B cell (primary cell): ENCODE measurements around the gene TAOK2. TPM values are rescaled to one million over a fixed set of nuclear protein-coding genes. Genes with fewer than 3 reads are reported as not detected.
"Not testable (repeated sequence)": the region's sequence is repeated elsewhere in the genome, so short reads cannot be mapped to it uniquely, and the experiment has no call there.

Experiments
- ATAC-seq: fragments of 200-7000 bp; cut with Tn5 transposase; one replicate; pipeline ENCODE4 v1.10.0; 2021; ENCODE audit warnings: low read depth, mild to moderate bottlenecking, moderate number of reproducible peaks, moderate library complexity
- CTCF ChIA-PET: fragments of 350-600 bp; sonication (Branson Sonifier 250); formaldehyde crosslinking; loops from one replicate; lab custom pipeline; 2021; ENCODE audit warnings: antibody characterized with exemption, inconsistent platforms; lab: Charles Lee
- POLR2A ChIA-PET: fragments of 350-600 bp; sonication (Branson Sonifier 250); formaldehyde crosslinking; loops from one replicate; lab custom pipeline; 2021; ENCODE audit warnings: antibody characterized with exemption; lab: Charles Lee
- DNase-seq: peaks from one replicate; pipeline ENCODE4 v3.0.0; 2013
- H2AFZ ChIP-seq: 2 replicates; pipeline ENCODE4 v1.6.1; 2012; ENCODE audit warnings: mild to moderate bottlenecking, low read depth, low read length; ENCODE audit not compliant: insufficient read depth, poor library complexity, severe bottlenecking
- H3K27ac ChIP-seq, 2 donors: 1 replicate in 1 of 2; 2 replicates in 1 of 2; pipeline ENCODE4 v1.5.1; 2012 to 2013; ENCODE audit warnings: low read length in 2 of 2, mild to moderate bottlenecking in 2 of 2, moderate library complexity in 1 of 2
- H3K27me3 ChIP-seq, 4 experiments: fragments of 200-600 bp in 1 of 4; sonication (generic) in 1 of 4; replicated peaks in 1 of 4; 1 replicate in 2 of 4; 2 replicates in 2 of 4; pipeline versions ENCODE4 v1.6.1 to v1.7.0; 2013 to 2016; ENCODE audit warnings: low read length in 3 of 4, mild to moderate bottlenecking in 2 of 4, mixed read lengths in 1 of 4, moderate library complexity in 1 of 4; ENCODE audit not compliant: insufficient read depth in 4 of 4, control insufficient read depth in 3 of 4; ENCODE audit errors: control extremely low read depth in 1 of 4
- H3K36me3 ChIP-seq, 2 experiments: replicated peaks in 1 of 2; 1 replicate in 1 of 2; 2 replicates in 1 of 2; pipeline versions ENCODE4 v1.6.1 to v1.7.1; 2013; ENCODE audit warnings: low read length in 1 of 2; ENCODE audit not compliant: insufficient read depth in 2 of 2, control insufficient read depth in 1 of 2; ENCODE audit errors: control extremely low read depth in 1 of 2, extremely low read depth in 1 of 2
- H3K4me1 ChIP-seq, 2 donors: fragments of 200-600 bp in 1 of 2; sonication (generic) in 1 of 2; 1 replicate in 1 of 2; 2 replicates in 1 of 2; pipeline versions ENCODE4 v1.5.1 to v1.6.1; 2013 to 2017; ENCODE audit warnings: low read length in 2 of 2; ENCODE audit not compliant: control insufficient read depth in 2 of 2, insufficient read depth in 2 of 2
- H3K4me2 ChIP-seq: replicated peaks from 2 replicates; pipeline ENCODE3; 2012; ENCODE audit warnings: mild to moderate bottlenecking, low read depth, low read length; ENCODE audit not compliant: poor library complexity, severe bottlenecking
- H3K4me3 ChIP-seq, 5 experiments: fragments of 200-600 bp in 1 of 5; sonication (generic) in 1 of 5; 1 replicate in 3 of 5; 2 replicates in 2 of 5; pipeline versions ENCODE4 v1.5.1 to v1.7.0; 2011 to 2016; ENCODE audit warnings: low read length in 4 of 5, mild to moderate bottlenecking in 4 of 5, low read depth in 2 of 5, control low read depth in 1 of 5, moderate library complexity in 1 of 5; ENCODE audit not compliant: insufficient read depth in 1 of 5; ENCODE audit errors: control extremely low read depth in 1 of 5, extremely low read depth in 1 of 5
- H3K79me2 ChIP-seq: fragments of 200-600 bp; sonication (generic); one replicate; pipeline ENCODE4 v1.6.0; 2016; ENCODE audit warnings: low read length; ENCODE audit not compliant: control insufficient read depth, insufficient read depth
- H3K9ac ChIP-seq: fragments of 200-600 bp; sonication (generic); 2 replicates; pipeline ENCODE4 v1.6.1; 2017; ENCODE audit warnings: mild to moderate bottlenecking, low read length, moderate library complexity
- H3K9me3 ChIP-seq, 3 donors: one replicate each; pipeline versions ENCODE4 v1.6.1 to v1.7.1; 2013; ENCODE audit warnings: low read length in 2 of 3; ENCODE audit not compliant: control insufficient read depth in 2 of 3, insufficient read depth in 1 of 3; ENCODE audit errors: control extremely low read depth in 1 of 3
- H4K20me1 ChIP-seq: 2 replicates; pipeline ENCODE4 v1.6.0; 2012; ENCODE audit warnings: mild to moderate bottlenecking, low read length; ENCODE audit not compliant: insufficient read depth, control insufficient read depth, poor library complexity, severe bottlenecking
- H3K27ac Mint-ChIP-seq: one replicate; pipeline ENCODE4 v1.8.0; 2021; ENCODE audit warnings: mixed read lengths
- H3K27me3 Mint-ChIP-seq: one replicate; pipeline ENCODE4 v1.8.0; 2021; ENCODE audit warnings: mixed read lengths
- H3K4me1 Mint-ChIP-seq: one replicate; pipeline ENCODE4 v1.8.0; 2021; ENCODE audit warnings: mixed read lengths
- H3K4me3 Mint-ChIP-seq: one replicate; pipeline ENCODE4 v1.8.0; 2021; ENCODE audit warnings: mixed read lengths
- H3K9me3 Mint-ChIP-seq: one replicate; pipeline ENCODE4 v1.8.0; 2022; ENCODE audit warnings: mixed read lengths; ENCODE audit not compliant: insufficient read depth
- EZH2 ChIP-seq: IDR thresholded peaks from 2 replicates; pipeline ENCODE4 v1.6.1; 2012; ENCODE audit warnings: borderline replicate concordance, low read depth, mild to moderate bottlenecking, moderate library complexity, low read length; ENCODE audit not compliant: insufficient read depth, poor library complexity, severe bottlenecking
- WGBS: methylation state at CpG from one replicate; pipeline ENCODE4 v1.1.5; 2013; ENCODE audit warnings: missing lambda C conversion rate; ENCODE audit not compliant: insufficient coverage; 5-methylcytosine and 5-hydroxymethylcytosine counted together
- intact Hi-C: fragments of 100-400 bp; cut with micrococcal nuclease; formaldehyde crosslinking; loops from one replicate; pipeline ENCODE4 v1.10.0; 2022
- polyA plus RNA-seq: library from polyadenylated mRNA; depleted of rRNA; stranded (reverse); fragments of >200 nt; gene quantifications from 2 replicates; pipeline ENCODE4 v1.2.3, GENCODE V29; 2012
- total RNA-seq, 2 donors: library from RNA; stranded (reverse); fragments of 120-200 nt in 1 of 2; gene quantifications; 1 replicate in 1 of 2; 2 replicates in 1 of 2; pipeline versions ENCODE4 v1.2.3 to v1.2.4, GENCODE V29; 2013 to 2022
- TF ChIP-seq, protein P1 (sequence below): fragments of 200-600 bp; IDR thresholded peaks from one replicate; pipeline ENCODE4 v1.8.0; 2022; ENCODE audit warnings: antibody characterized with exemption, mild to moderate bottlenecking

TAOK2 gene
- total and polyA plus RNA-seq, 2 donors (not counting 1 experiment from before 2014, with no cell fraction given), result 30.3 to 50.8 TPM

DNA sequence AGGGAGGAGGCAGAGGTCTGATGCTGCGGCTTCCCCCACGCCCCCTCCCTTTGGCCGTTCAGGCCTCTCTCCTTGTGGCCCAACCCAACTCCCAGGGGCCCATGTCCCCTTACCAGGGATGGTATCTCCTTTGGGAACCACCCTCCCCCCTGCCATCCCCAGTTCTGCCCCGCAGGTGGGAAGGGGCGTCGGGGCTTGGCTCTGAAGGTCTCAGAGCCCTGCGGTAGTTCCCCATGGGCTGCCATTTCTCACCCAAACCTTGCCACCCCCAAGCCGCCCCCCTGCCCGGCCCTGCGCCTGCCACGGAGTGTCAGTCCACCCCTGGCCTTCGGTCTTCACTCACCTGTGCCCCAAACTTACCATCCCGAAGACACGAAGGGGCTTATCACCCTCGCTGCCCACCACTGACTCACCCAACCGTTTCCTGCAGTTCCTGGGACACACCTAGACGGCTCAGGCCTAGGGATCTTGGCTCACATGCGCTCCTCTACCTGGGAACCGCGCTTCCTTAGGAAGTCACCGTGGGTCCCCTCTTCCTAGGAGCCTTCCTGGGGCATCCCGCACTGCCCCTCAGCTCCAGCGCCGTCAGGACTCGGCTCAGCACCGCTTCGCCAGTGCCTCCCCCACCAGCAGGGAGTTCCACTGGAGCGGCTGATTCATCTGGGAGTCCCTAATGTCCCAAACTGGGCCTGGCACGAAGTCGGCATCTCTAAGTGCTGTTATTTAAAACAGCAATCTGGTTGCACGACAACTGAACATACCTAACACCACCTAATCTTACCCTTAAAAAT is 38.2 kb downstream of the TAOK2 start:
- peak overlapping the region; percentile 83 for H3K4me2 ChIP-seq
- no peak for ATAC-seq
- ChIA-PET POLR2A (interaction anchor here (0.6 to 0.7 kb wide), 3 partner anchors 12 to 192 kb away, joined by 3 read pairs; partner anchors contain the start of gene MVP), CTCF (interaction anchor here (0.7 kb wide), 1 partner anchor 148 kb away, joined by 3 read pairs; no protein-coding TSS in a partner anchor)
- H3K9me3 ChIP-seq, result peaks cover 0 to 12% (median 0%) of the 10 kb centered on the region in 3 donors
- Mint-ChIP-seq H3K4me3 (peak overlapping the region; percentile 86), H3K9me3 (no peaks in the 10 kb centered on the region), H3K4me1 (peaks cover 14% of the 10 kb centered on the region), H3K27me3 (peaks cover 20% of the 10 kb centered on the region), H3K27ac (no peak overlapping the region)
- peaks cover 0 to 29% (median 15%) of the 10 kb centered on the region in 4 experiments for H3K27me3 ChIP-seq
- peaks cover 16 to 21% of the 10 kb centered on the region in 2 donors for H3K4me1 ChIP-seq
- DNase-seq, result no peak
- H3K9ac ChIP-seq, result peak overlapping the region; percentile 52
- peak overlapping the region in 2 of 5 experiments; percentile 44 to 50 for H3K4me3 ChIP-seq
- no peaks in the 10 kb centered on the region for H4K20me1 ChIP-seq
- intact Hi-C loops, result no loop called here
- H3K79me2 ChIP-seq, result peaks cover 2% of the 10 kb centered on the region
- TF ChIP-seq, protein P1, sequence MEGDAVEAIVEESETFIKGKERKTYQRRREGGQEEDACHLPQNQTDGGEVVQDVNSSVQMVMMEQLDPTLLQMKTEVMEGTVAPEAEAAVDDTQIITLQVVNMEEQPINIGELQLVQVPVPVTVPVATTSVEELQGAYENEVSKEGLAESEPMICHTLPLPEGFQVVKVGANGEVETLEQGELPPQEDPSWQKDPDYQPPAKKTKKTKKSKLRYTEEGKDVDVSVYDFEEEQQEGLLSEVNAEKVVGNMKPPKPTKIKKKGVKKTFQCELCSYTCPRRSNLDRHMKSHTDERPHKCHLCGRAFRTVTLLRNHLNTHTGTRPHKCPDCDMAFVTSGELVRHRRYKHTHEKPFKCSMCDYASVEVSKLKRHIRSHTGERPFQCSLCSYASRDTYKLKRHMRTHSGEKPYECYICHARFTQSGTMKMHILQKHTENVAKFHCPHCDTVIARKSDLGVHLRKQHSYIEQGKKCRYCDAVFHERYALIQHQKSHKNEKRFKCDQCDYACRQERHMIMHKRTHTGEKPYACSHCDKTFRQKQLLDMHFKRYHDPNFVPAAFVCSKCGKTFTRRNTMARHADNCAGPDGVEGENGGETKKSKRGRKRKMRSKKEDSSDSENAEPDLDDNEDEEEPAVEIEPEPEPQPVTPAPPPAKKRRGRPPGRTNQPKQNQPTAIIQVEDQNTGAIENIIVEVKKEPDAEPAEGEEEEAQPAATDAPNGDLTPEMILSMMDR, result no peak
- no peak for TF ChIP-seq EZH2
- WGBS, result 22% methylated on average over 27 of the region's 31 CpGs
- no peak overlapping the region for H3K27ac ChIP-seq
- no peaks in the 10 kb centered on the region for H3K36me3 ChIP-seq
- H2AFZ ChIP-seq, result peak overlapping the region; percentile 56

DNA sequence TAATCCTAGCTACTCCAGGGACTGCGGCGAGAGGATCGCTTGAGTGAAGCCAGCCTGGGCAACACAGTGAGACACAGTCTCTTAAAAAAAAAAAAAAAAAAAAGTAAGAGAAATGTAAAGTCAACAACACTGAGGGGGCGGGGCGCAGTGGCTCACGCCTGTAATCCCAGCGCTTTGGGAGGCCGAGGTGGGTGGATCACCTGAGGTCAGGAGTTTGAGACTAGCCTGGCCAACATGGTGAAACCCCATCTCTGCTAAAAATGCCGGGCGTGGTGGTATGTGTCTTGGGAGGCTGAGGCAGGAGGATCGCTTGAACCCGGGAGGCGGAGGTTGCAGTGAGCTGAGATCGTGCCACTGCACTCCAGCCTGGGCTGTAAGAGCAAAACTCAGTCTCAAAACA is 38.9 kb downstream of the TAOK2 start:
- H3K27ac Mint-ChIP-seq, intact Hi-C loops, H3K36me3 ChIP-seq, DNase-seq, H4K20me1 ChIP-seq, H3K4me2 ChIP-seq, H3K79me2 ChIP-seq, H3K4me3 ChIP-seq, H3K4me3 Mint-ChIP-seq, H3K9me3 Mint-ChIP-seq, ATAC-seq, H3K9ac ChIP-seq, H2AFZ ChIP-seq, H3K27ac ChIP-seq: not testable (repeated sequence)
- ChIA-PET CTCF (interaction anchor here (0.7 kb wide), 1 partner anchor 148 kb away, joined by 3 read pairs; no protein-coding TSS in a partner anchor), POLR2A (interaction anchor here (0.6 kb wide), 1 partner anchor 39 kb away, joined by 3 read pairs; no protein-coding TSS in a partner anchor)
- peaks cover 0 to 12% (median 0%) of the 10 kb centered on the region in 3 donors for H3K9me3 ChIP-seq
- 93% methylated on average over 3 of the region's 14 CpGs for WGBS
- Mint-ChIP-seq H3K4me1 (peaks cover 14% of the 10 kb centered on the region), H3K27me3 (peaks cover 20% of the 10 kb centered on the region)
- H3K27me3 ChIP-seq, result peaks cover 0 to 29% (median 15%) of the 10 kb centered on the region in 4 experiments
- H3K4me1 ChIP-seq, result peaks cover 16 to 21% of the 10 kb centered on the region in 2 donors

DNA sequence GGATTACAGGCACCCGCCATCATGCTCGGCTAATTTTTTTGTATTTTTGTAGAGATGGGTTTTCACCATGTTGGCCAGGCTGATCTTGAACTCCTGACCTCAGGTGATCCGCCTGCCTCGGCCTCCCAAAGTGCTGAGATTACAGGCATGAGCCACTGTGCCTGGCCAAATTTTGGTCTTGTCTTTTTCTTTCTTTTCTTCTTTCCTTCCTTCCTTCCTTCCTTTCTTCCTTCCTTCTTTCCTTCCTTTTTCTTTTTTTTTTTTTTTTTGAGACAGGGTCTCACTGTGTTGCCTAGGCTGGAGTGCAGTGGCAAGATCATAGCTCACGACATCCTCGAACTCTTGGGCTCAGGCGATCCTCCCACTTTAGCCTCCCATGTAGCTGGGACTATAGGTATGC is 41.8 kb downstream of the TAOK2 start:
- peaks cover 0 to 16% (median 11%) of the 10 kb centered on the region in 4 experiments for H3K27me3 ChIP-seq
- H3K4me1 ChIP-seq, result peaks cover 11 to 16% of the 10 kb centered on the region in 2 donors
- H3K9me3 ChIP-seq, H3K4me3 Mint-ChIP-seq, ATAC-seq, H3K36me3 ChIP-seq, H3K27ac Mint-ChIP-seq, intact Hi-C loops, DNase-seq, H3K79me2 ChIP-seq, H2AFZ ChIP-seq, H3K27me3 Mint-ChIP-seq, H3K4me2 ChIP-seq, H3K9ac ChIP-seq, H3K4me3 ChIP-seq, H3K9me3 Mint-ChIP-seq, H3K27ac ChIP-seq, H4K20me1 ChIP-seq: not testable (repeated sequence)
- 96% methylated on average over 4 of the region's 7 CpGs for whole genome bisulfite sequencing
- ChIA-PET POLR2A (interaction anchor here (0.7 kb wide), 1 partner anchor 10 kb away, joined by 4 read pairs; no protein-coding TSS in a partner anchor), CTCF (interaction anchor here (0.6 kb wide), 1 partner anchor 33 kb away, joined by 5 read pairs; no protein-coding TSS in a partner anchor)
- H3K4me1 Mint-ChIP-seq, result peaks cover 12% of the 10 kb centered on the region
